AG10803 (cell line): ENCODE data around the gene ARHGAP32.

ENCODE experiments used
- DNase-seq: peaks from one replicate; pipeline ENCODE4 v3.0.0; 2010; ENCODE audit warnings: low read depth
- H3K4me3 ChIP-seq: 2 replicates; pipeline ENCODE4 v1.5.1; 2011; ENCODE audit warnings: mild to moderate bottlenecking, low read length, control low read depth
- CTCF ChIP-seq: conservative IDR thresholded peaks from 2 replicates; pipeline ENCODE4 v1.5.1; 2011; ENCODE audit warnings: mild to moderate bottlenecking, low read length, control low read depth, inconsistent platforms

ARHGAP32 gene

GRCh38 chr11:129214710-129215295, 22.7 kb upstream of the ARHGAP32 start:
- no peak for DNase-seq
- H3K4me3 ChIP-seq: no peak overlapping the region
- no peak for TF ChIP-seq CTCF

- no peak for TF ChIP-seq CTCF
- H3K4me3 ChIP-seq: no peak overlapping the region
- DNase-seq: no peak
Observed at GRCh38 chr11:129213261-129213660, 21.1 kb upstream of the ARHGAP32 start.

- H3K4me3 ChIP-seq: no peak overlapping the region
- DNase-seq: no peak
- TF ChIP-seq CTCF: no peak
Observed at GRCh38 chr11:129211397-129211796, 19.3 kb upstream of the ARHGAP32 start.

- no peak for DNase-seq
- no peak overlapping the region for H3K4me3 ChIP-seq
- no peak for TF ChIP-seq CTCF
Observed at GRCh38 chr11:129210831-129211181, 18.7 kb upstream of the ARHGAP32 start.

GRCh38 chr11:129209891-129210830, 18.0 kb upstream of the ARHGAP32 start:
- H3K4me3 ChIP-seq: no peak overlapping the region
- no peak for TF ChIP-seq CTCF
- peak; percentile 61 for DNase-seq

- no peak overlapping the region for H3K4me3 ChIP-seq
- peak; percentile 53 for DNase-seq
- TF ChIP-seq CTCF: no peak
Observed at GRCh38 chr11:129208863-129209262, 16.7 kb upstream of the ARHGAP32 start.
